HG03060 (cell line): ENCODE data around the gene CFB.
"Not testable (repeated sequence)": the region's sequence is repeated elsewhere in the genome, so short reads cannot be mapped to it uniquely, and the experiment has no call there.

Experiments
- ATAC-seq: cut with Tn5 transposase; IDR thresholded peaks from one replicate; pipeline ENCODE4 v1.9.1; 2021; ENCODE audit warnings: low read depth, moderate number of reproducible peaks; ENCODE audit not compliant: unreplicated experiment

CFB gene

DNA sequence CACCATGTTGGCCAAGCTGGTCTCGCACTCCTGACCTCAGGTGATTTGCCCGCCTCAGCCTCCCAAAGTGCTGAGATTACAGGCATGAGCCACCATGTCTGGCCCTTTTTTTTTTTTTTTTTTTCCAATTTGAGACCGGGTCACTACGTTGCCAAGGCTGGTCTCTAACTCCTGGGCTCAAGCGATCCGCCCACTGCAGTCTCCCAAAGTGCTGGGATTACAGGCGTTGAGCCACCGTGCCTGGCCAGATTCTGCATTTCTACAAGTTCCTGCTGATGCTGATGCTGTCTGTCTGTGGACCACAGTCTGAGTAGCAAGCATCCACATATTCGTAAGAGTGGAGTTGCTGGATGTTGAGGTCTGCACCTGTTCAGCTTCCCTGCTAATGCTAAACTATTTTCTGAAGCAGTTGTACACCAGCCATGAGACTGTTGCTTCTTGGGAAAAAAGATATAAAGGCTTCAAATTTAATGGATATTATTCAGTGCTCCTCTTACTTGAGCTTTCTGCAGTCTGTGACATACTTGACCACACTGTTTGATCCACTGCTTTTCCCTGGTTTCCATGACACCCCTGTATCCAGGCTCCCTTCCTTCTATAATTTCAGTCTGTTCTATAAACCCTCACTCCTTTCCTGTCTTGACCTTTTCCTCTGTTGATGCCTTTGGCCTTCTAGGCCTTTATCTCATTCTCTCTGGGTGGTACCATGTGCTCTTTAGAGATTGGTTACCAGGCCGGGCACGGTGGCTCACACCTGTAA lies 33.9 kb upstream of the CFB start:
- ATAC-seq, result no peak

- no peak for ATAC-seq
Measured at GRCh38 chr6:31915351-31915750, 30.5 kb upstream of the CFB start.

DNA sequence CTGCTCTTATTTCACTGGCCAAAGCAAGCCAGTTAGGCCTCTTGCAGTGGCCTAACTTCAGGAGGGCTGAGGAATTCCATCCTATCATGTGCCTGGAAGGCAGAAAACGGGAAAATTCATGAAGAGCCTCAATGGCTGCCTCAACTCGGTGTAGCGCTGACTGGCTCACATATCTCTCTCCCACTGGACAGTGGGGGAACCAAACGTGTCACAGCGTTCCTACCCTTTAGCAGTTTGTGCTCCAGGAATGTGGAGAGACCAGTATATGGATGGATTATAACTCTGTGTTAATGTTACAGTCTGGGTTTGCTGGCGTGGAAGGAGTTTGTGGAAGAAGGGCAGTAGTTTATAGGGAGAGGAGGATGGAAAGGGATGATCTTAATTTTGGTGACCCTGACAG lies 30.1 kb upstream of the CFB start:
- no peak for ATAC-seq

GRCh38 chr6:31918069-31918720 lies 27.7 kb upstream of the CFB start:
- ATAC-seq, result no peak

DNA sequence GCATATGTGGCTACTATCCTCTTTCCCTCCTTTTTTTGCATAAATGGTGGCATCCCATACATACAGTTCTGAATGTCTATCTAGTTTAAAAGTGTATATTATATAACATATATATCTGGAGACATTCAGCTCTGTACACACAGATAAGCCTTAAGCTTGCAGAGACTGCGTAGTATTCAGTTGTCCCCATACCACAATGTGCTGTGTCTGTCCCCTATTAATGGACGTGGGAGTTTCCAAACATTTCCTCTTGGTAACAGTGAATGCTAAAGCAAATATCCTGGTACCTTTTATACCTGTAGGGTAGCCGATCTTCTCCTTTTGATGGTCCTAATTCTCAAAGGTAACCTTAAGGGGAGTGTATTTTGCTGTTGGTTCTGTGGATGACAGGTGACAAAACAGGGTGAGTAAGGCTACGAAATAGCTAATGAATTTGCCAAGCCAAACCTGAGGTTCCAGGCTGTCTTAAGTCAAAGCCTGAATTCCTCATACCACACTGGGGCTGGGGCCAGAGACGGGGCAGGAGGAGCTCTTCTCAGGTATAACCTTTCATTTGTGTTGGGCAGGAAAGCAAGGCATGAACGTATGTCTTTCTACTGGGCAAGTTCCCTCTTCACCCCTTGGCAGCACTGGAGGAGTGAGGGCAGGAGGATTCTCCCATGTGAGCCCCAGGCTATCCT lies 26.1 kb upstream of the CFB start:
- ATAC-seq, result no peak

GRCh38 chr6:31920811-31921210 lies 25.1 kb upstream of the CFB start:
- no peak for ATAC-seq

DNA sequence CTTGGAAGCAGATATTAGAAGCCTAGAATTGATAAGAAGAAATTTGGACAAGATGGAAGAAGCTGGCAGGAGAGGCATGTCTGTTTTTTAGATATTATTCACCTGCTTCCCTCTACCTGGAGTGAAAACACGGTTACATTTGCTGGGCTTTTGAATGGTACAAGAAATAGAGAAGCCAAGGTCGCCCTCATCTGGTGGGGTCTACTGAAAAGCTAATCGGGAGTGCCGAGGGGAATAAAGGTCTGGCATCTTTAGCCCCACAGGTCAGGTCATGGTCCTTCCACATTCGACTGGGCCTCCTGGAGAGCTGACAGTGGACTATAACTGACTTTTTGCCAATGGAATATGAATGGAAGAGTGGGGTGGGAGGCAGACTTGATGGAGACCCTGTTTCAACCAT lies 23.0 kb upstream of the CFB start:
- ATAC-seq, result no peak

GRCh38 chr6:31927242-31927862 lies 18.5 kb upstream of the CFB start, which contains the start of gene C2:
TSS of gene C2 (plus strand) at chr6:31927717. CDS start at chr6:31927753, 36 bp downstream.
- no peak for ATAC-seq

- no peak for ATAC-seq
Measured at GRCh38 chr6:31927863-31928671, 17.8 kb upstream of the CFB start.

DNA sequence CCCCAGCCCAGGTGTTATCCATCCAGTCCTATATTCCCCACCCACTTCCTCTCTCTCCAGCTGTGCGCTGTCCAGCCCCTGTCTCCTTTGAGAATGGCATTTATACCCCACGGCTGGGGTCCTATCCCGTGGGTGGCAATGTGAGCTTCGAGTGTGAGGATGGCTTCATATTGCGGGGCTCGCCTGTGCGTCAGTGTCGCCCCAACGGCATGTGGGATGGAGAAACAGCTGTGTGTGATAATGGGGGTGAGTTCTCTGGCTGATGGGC lies 17.3 kb upstream of the CFB start:
- ATAC-seq, result no peak

DNA sequence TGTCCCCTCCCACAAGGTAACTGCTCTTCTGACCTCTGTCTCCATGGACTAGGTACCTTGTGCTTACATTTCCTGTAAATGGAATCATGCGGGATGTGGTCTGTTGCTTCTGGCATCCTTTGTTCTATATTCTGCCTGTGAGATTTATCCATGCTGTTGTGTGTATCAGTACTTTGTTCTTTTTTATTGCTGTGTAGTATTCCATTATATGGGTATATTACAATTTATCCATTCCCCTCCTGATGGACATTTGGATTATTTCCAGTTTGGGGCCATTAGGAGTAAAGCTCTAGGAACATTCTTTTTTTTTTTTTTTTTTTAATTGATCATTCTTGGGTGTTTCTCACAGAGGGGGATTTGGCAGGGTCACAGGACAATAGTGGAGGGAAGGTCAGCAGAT lies 14.9 kb upstream of the CFB start:
- no peak for ATAC-seq

- not testable (repeated sequence) for ATAC-seq
Measured at GRCh38 chr6:31932137-31932536, 13.8 kb upstream of the CFB start.

GRCh38 chr6:31933537-31933936 lies 12.4 kb upstream of the CFB start:
- ATAC-seq, result no peak

GRCh38 chr6:31935021-31935420 lies 10.9 kb upstream of the CFB start:
- ATAC-seq, result no peak

- ATAC-seq, result no peak
Measured at GRCh38 chr6:31935823-31936222, 10.1 kb upstream of the CFB start.

GRCh38 chr6:31940256-31940664 lies 5.6 kb upstream of the CFB start:
- no peak for ATAC-seq

- no peak for ATAC-seq
Measured at GRCh38 chr6:31943742-31944141, 2.2 kb upstream of the CFB start.

DNA sequence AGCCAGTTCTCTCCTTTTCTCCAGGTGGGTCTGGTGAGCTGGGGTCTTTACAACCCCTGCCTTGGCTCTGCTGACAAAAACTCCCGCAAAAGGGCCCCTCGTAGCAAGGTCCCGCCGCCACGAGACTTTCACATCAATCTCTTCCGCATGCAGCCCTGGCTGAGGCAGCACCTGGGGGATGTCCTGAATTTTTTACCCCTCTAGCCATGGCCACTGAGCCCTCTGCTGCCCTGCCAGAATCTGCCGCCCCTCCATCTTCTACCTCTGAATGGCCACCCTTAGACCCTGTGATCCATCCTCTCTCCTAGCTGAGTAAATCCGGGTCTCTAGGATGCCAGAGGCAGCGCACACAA lies 765 bp upstream of the CFB start:
- ATAC-seq, result no peak

GRCh38 chr6:31946370-31946885 lies 533 bp downstream of the CFB start:
- no peak for ATAC-seq

GRCh38 chr6:31947070-31947675 lies 1.3 kb downstream of the CFB start:
- no peak for ATAC-seq
